Measurements from ENCODE around the gene TYRO3. TPM values are rescaled to one million over a fixed set of nuclear protein-coding genes. Genes with fewer than 3 reads are reported as not detected.

TYRO3 gene
- total and polyA plus RNA-seq, 7 donors: 1.4 to 6.6 (median 4.2) TPM

GRCh38 chr15:41605566-41605965 lies 46.6 kb downstream of the TYRO3 start:
- H3K27me3 ChIP-seq: no peaks in the 10 kb centered on the region
- intact Hi-C loops (cut with DNase I): loop anchor here (2.0 to 10.0 kb wide), 2 partner anchors 169 to 205 kb away; partner anchors contain the start of gene MAPKBP1
- no peak for DNase-seq
- TF ChIP-seq POLR2A (IDR thresholded peaks at IDR 0.05) (no peak), EP300 (IDR thresholded peaks at IDR 0.05) (no peak), CTCF (IDR thresholded peaks at IDR 0.05) (no peak), POLR2AphosphoS5 (IDR thresholded peaks at IDR 0.05) (no peak)
- H3K27ac ChIP-seq: no peak overlapping the region
- no peaks in the 10 kb centered on the region for H3K36me3 ChIP-seq
- 51 to 81% methylated on average over 3 of the region's 3 CpGs for WGBS, 2 donors
- H3K4me3 ChIP-seq: no peak overlapping the region
- H3K9me3 ChIP-seq: no peaks in the 10 kb centered on the region
- H3K4me1 ChIP-seq: peaks cover 0 to 12% (median 10%) of the 10 kb centered on the region in 4 donors

GRCh38 chr15:41606997-41607396 lies 48.0 kb downstream of the TYRO3 start:
- intact Hi-C loops (cut with DNase I): loop anchor here (10.0 kb wide), 1 partner anchor 168 kb away; the partner anchor contains the start of gene MAPKBP1
- Histone ChIP-seq H3K4me3 (no peak overlapping the region), H3K36me3 (no peaks in the 10 kb centered on the region), H3K4me1 (peaks cover 0 to 12% (median 10%) of the 10 kb centered on the region in 4 donors), H3K9me3 (no peaks in the 10 kb centered on the region), H3K27me3 (no peaks in the 10 kb centered on the region), H3K27ac (no peak overlapping the region)
- TF ChIP-seq EP300 (IDR thresholded peaks at IDR 0.05) (no peak), POLR2AphosphoS5 (IDR thresholded peaks at IDR 0.05) (peak in 1 of 4 donors; percentile 7), POLR2A (IDR thresholded peaks at IDR 0.05) (no peak), CTCF (IDR thresholded peaks at IDR 0.05) (no peak)
- no peak for DNase-seq
- WGBS, 2 donors: 80 to 89% methylated on average over 1 of the region's 1 CpG

GRCh38 chr15:41609123-41609522 lies 50.1 kb downstream of the TYRO3 start:
- Histone ChIP-seq H3K4me3 (no peak overlapping the region), H3K4me1 (peaks cover 0 to 7% (median 6%) of the 10 kb centered on the region in 4 donors), H3K9me3 (no peaks in the 10 kb centered on the region), H3K36me3 (no peaks in the 10 kb centered on the region), H3K27ac (no peak overlapping the region), H3K27me3 (no peaks in the 10 kb centered on the region)
- 94 to 97% methylated on average over 1 of the region's 1 CpG for WGBS, 2 donors
- DNase-seq: no peak
- intact Hi-C loops (cut with DNase I): loop anchor here (10.0 kb wide), 1 partner anchor 166 kb away; the partner anchor contains the start of gene MAPKBP1
- TF ChIP-seq CTCF (IDR thresholded peaks at IDR 0.05) (no peak), POLR2AphosphoS5 (IDR thresholded peaks at IDR 0.05) (no peak), POLR2A (IDR thresholded peaks at IDR 0.05) (no peak), EP300 (IDR thresholded peaks at IDR 0.05) (no peak)

- no peaks in the 10 kb centered on the region for H3K4me1 ChIP-seq
- no peak for TF ChIP-seq EP300 (IDR thresholded peaks at IDR 0.05)
- no peak for TF ChIP-seq POLR2A (IDR thresholded peaks at IDR 0.05)
- TF ChIP-seq POLR2AphosphoS5 (IDR thresholded peaks at IDR 0.05): no peak
- no peak for TF ChIP-seq CTCF (IDR thresholded peaks at IDR 0.05)
- intact Hi-C loops (cut with DNase I): no loop called here
- WGBS, 2 donors: 75 to 81% methylated on average over 4 of the region's 4 CpGs
- no peak for DNase-seq
- H3K36me3 ChIP-seq: no peaks in the 10 kb centered on the region
- H3K9me3 ChIP-seq: no peaks in the 10 kb centered on the region
- no peaks in the 10 kb centered on the region for H3K27me3 ChIP-seq
- H3K4me3 ChIP-seq: no peak overlapping the region
- H3K27ac ChIP-seq: no peak overlapping the region
These were observed 51.0 kb downstream of the TYRO3 start for GRCh38 chr15:41610048-41610447.
